Stimulated activated CD4-positive, alpha-beta T cell treated with anti-CD3 and anti-CD28 coated beads, Interleukin-1b, Interleukin-23, amount 100 ng/mL, for 1 hour (primary cell): ENCODE data around the gene GLP2R.
"Not testable (repeated sequence)": the region's sequence is repeated elsewhere in the genome, so short reads cannot be mapped to it uniquely, and the experiment has no call there.

ENCODE experiments used
- DNase-seq, 2 donors: peaks; one replicate each; pipeline ENCODE4 v3.0.0-alpha.2; 2020; ENCODE audit warnings: low read depth in 2 of 2

GLP2R gene, protein sequence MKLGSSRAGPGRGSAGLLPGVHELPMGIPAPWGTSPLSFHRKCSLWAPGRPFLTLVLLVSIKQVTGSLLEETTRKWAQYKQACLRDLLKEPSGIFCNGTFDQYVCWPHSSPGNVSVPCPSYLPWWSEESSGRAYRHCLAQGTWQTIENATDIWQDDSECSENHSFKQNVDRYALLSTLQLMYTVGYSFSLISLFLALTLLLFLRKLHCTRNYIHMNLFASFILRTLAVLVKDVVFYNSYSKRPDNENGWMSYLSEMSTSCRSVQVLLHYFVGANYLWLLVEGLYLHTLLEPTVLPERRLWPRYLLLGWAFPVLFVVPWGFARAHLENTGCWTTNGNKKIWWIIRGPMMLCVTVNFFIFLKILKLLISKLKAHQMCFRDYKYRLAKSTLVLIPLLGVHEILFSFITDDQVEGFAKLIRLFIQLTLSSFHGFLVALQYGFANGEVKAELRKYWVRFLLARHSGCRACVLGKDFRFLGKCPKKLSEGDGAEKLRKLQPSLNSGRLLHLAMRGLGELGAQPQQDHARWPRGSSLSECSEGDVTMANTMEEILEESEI

DNA sequence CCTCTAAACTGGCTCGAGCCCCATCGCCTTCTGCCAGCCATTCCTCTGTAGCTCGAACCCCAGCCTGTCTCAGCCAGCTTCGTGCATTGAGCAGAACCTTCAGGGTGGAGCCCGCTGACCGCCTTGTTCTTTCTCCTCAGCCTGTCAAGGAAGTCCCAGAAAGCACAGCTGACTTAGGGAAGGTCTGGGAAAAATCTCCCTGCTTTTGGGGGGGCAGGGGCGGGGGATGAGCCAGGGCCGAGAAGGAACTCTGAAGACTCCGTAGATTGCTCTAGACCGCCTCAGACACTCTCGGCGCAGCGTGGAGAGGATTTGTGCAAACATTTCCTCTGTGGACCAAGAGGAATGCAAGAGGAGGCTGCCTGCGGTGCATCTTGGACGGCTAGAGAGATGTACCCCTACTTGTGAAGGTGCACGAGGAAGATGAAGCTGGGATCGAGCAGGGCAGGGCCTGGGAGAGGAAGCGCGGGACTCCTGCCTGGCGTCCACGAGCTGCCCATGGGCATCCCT is at the start of gene GLP2R:
Gene GLP2R (plus strand): TSS at position 284 of the 510 bp plus-strand sequence. CDS start 140 bp downstream, at position 424.
- no peak for DNase-seq

DNA sequence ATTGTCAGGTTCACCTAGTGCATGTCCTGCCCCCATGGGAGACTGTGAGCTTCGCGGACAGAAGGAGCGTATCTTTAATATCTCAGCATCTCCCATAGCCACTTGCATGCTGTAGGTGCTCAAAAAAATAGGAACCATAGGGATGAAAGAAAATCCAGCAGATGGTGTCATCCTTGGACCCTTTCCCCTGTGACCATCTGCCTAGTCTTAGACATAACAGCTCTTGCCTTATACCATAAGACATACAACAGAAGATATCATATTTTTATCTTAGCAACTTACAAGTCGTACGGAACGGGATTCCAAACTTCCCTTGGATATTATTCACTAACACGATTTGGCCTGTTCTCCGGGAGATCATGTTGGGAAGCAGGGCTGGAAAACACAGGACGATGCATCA is 48.8 kb upstream of the GLP2R start:
- no peak for DNase-seq

DNA sequence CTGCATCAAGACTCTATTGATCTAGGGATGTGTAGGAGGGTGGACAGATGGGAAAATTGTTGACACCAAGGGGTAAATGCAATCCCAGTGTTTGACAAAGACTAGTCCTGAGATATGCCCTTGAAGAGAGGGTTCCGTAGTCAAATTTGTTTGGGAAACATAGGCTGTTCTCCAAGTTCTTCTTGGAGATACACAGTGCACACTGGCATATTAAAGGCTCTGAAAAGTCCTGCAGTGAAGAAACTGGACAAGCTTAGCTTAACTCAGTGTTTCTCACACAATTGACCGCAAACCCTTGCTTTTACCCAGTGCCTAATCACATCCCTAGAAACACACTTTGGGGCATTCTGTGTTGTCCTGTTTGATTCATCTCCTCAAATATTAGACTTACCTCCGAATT is 45.2 kb upstream of the GLP2R start:
- no peak for DNase-seq

DNA sequence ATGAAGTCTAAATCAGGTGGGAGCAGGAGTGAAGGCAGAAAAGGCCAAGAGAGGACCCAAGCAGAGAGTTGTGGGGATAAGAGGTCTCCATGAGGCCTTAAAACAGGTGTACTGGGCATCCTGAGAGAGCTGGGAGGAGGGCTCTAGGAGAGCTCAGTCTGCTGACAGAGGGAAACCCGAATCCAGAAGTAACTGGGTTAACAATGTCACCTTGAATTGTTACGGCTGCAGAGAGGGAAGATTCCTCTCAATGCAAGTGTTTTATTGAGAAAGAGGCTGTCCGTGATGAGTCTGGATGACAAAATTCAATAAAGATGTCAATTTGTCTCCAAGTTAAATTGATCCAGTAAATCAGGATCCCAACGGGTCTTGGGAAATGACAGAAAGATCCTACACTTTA is 42.7 kb upstream of the GLP2R start:
- DNase-seq = no peak

DNA sequence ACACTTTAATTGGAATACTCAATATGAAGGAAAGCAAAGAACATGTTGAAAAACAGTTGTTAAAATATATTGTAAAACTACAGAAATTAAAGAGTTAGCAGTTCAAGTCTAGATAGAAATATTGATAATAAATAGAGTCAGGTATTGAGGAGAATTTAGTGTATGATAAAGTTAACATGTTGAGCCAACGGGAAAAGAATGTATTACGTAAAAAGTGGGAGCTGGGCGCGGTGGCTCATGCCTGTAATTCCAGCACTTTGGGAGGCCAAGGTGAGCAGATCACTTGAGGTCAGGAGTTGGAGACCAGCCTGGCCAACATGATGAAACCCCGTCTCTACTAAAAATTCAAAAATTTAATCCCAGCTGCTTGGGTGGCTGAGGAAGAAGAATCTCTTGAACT is 42.3 kb upstream of the GLP2R start:
- not testable (repeated sequence) for DNase-seq

DNA sequence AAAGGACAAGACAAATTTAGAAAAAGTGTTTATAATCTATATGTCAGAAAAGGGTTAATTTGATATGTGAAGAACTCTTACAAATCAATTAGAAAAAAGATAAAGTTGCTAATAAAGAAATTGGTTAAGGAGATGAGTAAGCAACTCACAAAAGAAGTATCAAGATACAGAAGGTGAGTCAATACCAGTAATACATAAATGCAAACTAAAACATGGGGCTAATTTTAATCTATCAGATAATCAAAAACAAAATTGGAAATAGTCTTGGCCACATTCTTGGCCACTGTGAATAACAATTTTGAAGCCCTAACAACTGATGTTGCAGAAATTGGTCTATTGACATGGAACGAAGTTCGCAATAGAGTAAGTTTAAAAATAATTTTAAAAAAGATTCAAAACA is 41.2 kb upstream of the GLP2R start:
- DNase-seq = no peak

DNA sequence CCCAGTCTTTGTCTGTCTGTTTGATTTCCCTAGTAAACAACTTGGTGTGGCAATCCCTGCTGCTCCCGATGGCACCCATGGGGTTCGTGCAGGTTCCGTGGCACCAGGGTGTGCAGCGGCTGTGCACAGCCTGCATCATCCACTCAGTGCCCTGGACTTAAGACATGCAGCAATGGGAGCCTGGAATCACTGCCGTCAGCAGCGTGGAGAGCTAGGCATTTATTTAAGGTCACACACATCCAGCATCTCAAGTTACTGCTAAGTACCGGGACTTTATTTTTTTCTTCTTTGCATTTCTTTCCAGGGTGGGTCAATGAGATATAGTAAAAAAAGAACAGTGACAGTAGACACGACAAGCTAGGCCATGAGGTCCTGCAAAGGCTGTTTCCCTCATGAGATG is 37.1 kb upstream of the GLP2R start:
- DNase-seq = no peak

DNA sequence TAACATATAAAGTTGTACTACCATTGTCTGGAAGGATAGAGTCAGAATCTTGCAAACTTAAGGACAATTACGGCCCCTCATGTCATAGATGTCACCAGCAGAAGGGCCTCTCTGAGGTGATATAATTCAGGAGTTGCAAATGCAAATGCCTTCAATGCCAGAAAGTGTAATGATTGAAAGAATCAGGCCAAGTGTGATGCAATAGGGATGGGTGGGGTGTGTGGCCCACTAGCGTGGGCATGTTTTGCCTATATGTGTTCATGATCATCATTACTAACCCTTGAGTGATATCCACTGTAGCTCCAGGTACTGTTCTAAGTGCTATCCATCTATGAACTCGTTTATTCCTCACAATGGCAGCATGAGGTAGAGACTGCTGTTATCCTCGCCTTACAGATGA is 35.4 kb upstream of the GLP2R start:
- DNase-seq = no peak

DNA sequence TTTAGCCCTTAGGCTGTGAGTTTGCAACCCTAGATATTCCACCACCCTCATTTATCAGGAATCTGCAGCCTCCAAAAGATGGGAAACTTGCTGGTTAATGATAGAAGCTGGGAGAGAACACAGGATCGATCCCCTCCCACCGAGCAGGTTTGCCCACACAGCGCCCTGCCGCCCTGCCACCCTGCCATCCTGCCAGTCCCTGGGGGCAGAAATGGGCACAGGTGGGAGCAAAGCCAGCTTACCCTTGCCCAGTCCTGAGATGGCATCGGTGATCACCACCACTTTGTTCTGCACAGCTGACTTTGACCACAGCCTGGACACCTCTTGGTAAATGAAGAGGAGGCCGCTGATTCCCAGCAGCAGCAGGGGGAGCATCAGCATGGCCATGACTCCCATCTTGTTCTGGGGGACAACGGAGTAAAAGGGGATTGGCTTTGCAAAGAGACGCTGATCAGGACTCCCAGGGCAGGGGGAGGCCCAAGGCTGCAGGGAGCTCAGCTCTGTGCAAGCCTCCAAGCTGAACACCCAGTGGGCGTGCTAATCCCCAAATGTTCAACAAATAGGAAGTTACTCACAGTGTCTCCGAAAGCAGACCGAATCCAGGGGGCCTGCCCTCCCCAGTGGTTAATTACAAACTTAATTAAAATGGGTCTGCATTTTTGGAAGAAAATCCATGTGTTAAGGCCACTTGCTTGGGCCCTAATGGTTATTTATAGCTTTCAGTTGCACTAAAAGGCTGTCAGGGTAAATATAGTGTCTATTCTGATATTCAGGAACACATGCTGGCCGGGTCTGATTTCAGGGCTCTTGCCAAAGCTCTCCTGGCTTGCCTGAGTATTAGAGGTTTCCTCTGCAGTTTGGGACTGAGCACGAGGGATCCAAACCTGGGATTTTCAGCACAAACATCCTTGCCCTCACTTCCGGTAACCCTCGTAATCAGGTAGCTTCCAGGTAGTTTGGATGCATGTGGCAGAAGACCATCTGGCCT is 34.5 kb upstream of the GLP2R start, which contains the start of gene DHRS7C:
Gene DHRS7C (minus strand): TSS at position 704 of the 988 bp plus-strand sequence. CDS start 308 bp downstream, at position 396.
- DNase-seq = no peak

DNA sequence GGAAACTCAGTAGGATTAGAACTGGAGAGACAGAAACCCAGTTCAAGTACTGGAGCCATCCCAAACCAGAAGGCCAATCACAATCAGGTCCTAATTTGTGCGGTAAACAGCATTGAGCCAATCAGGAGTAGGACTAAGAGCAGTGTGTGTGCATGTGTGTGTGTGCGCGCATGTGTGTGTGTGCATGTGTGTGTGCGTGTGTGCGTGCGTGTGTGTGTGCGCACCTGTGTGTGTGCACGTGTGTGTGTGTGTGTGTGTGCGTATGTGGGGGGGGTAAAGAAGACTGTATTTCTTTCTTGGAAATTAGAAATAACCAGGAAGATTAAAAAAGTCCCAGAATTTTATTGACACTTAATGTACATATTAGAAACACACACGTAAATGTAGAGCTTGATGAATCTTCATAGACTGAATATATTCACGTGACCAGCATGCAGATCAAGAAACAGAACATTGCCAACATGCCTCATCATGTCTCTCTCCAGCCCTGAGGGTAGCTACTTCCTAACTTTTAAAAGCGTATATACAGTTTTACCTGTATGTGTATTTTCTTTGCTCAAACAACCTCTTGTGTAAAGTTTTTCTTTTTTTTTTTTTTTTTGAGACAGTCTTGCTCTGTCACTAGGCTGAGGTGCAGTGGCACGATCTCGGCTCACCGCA is 33.4 kb upstream of the GLP2R start:
- no peak for DNase-seq

DNA sequence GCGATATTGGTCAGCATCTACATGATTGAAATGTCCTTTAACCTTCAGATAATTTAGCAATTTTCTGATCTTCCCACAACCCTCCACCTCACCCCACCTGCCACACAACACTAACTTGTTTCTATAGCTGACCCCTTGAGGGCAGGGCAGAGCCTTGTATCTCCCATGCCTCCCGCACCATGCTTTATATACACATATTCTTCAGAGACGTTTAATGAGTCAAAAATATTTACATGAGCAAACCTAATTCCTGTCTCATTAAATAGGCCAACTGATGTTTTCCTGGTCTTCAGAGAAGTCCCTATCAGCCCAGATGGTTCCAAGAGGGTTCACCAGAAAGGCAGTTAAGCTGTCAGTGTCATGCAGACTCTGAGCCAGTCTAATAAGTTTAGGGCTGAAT is 27.7 kb upstream of the GLP2R start:
- no peak for DNase-seq

DNA sequence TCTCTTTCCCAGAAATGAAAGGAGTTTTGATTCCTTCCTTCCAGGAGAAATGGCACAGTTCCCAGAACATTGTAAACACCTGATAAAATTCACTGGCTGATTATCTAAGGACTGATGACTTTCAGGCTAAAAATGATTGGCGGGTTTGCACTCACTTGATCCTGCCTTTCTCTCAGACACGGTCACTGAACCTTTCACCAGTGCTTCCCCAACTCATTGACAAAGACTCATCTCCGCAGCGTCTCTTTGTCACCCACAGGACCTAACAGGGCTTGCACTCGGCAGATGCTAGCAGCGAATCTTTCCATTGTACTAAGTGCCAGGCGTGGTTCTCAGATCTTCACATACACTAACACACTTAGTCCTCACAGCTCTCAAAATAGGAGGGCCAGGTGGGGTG is 27.0 kb upstream of the GLP2R start:
- DNase-seq = no peak

DNA sequence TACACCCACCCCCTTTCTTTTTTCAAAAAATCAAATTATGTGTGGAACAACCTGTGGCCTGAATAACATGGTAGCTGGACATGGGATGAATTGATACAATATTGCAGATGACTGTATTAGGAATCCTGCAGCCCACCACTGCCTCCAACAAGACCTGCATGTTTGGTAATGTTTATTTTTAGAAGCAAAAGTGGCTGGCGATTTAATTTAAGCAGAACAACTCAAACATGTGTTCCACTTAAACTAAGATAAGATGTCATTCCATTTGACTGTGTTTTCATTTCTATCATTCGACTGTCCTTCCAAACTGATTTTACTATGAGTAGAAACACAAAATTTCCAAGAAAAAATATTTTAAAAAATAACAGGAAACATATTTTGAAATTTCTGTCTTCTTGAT is 24.2 kb upstream of the GLP2R start:
- no peak for DNase-seq

DNA sequence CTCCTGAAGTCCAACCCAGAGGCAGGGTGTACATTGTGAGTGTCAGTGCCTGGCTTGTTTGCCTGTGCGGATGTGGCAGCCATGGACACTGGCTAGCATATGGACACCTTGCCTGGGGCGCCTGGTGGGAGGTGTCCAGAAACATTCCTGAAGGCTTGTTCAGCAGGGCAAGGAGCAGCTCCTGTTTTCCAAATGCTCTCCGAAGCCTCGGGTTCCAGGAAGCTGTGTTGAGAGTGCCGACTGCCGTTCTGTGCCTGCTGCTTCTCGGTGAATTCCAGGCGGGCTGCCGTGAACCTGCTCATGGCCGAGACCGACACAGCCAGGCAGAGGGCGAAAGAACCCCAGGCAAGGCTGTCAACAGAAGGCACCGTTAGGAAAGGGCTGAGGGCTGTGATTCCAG is 23.4 kb upstream of the GLP2R start:
- no peak for DNase-seq

DNA sequence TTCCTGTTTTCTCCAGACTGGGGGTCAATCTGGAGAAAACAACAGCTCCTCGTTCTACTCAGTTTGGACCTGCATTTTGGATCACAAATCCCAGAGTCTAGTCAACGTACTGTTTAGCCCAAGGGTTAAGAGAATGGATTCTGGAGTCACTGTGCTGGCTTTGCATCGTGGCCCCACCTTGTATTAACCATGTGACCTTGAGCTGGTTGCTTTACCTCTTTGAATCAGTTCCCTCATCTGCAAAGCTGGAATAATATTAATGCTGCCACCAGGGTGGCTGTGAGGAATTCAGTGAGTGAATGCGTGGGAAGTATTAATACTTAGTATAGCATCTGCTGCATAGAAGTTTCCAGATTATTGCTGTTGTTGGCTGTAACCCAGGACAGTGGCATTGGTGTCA is 23.0 kb upstream of the GLP2R start:
- no peak for DNase-seq

DNA sequence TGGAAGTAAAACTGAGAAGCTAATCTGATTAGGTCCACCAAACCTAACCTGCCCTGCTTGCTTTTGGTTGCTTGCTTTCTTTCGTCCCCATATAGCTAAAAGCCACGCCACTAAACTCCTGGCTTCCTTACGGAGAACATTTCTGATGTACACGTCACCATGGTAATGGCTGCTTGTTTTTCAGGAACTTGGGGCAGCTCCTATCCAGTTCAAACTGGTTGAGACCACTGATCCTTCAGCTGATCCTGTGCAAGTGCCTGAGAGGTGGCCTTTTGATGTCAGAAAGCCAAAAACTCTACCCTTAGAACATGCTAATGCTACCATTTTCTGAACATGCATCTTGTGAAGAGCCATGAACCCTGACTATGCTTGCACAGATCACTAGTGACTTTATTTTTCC is 20.0 kb upstream of the GLP2R start:
- DNase-seq = no peak

DNA sequence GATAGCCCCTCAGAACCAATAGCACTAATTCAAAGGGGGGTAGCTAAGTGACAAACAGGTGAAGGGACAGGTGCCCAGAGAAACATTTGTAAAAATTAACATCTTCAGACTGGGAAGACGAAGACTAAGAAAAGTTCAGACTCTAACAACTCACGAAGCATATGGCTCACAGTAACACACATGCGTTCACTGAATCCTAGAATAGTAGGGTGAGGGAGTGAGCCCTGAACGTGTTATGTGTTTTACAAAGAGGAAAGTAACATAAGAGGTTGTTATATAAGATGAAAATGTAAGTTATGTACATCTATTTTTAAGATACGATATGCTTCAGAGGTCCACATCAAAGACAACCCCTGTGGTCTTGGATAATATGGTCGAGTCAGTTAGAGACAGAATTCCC is 19.0 kb upstream of the GLP2R start:
- no peak for DNase-seq

DNA sequence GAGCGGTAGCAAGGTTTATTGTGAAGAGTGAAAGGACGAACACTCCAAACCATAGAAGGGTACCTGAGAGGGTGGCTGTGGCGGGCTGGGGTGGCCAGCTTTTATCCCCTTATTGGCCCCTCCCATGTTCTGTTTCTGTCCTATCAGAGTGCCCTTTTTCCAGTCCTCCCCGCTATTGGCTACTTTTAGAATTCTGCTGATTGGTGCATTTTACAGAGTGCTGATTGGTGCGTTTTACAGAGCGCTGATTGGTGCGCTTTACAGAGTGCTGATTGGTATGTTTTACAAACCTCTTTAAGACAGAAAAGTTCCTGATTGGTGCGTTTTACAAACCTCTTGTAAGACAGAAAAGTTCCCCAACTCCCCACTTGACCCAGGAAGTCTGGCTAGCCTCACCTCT is 16.3 kb upstream of the GLP2R start:
- DNase-seq = no peak

DNA sequence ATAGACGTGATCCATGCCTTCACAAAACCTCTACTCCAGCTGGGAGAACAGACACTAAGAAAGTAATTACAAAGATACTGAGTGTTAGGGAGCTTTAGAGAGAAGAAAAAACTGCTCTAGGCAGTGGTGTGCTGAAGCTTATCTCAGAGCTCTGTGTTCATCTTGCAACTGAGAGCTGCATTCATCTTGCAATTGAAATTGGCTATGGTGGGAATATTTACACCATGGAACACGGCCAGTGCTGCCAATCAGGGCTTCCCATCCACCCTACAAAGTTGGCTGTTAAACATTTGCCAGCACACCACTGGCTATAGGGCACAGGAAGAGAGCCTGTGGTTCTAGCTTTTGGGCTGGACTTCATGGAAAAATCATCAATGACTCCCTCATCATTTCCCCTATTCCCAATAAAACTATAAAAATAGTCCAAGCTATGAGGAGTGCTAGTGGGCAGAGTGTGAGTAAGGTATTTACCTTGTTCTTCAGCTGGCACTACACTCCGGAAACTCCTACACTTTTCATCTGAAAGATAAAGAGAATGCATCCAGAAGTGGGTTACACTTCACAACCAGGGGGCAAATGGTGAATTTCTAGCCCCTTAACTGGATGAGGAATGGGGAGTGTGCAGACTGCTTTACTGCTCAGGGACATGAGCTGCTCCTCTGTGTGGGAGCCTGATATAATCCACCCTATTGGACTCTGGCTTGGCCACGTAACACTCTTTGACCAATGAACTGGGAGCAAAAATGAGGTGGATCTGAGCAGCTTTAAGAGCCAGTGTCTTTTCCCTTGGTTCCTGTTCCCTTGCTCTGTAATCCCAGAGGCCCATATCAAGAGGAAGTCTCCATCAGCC is 15.4 kb upstream of the GLP2R start:
- DNase-seq = no peak

DNA sequence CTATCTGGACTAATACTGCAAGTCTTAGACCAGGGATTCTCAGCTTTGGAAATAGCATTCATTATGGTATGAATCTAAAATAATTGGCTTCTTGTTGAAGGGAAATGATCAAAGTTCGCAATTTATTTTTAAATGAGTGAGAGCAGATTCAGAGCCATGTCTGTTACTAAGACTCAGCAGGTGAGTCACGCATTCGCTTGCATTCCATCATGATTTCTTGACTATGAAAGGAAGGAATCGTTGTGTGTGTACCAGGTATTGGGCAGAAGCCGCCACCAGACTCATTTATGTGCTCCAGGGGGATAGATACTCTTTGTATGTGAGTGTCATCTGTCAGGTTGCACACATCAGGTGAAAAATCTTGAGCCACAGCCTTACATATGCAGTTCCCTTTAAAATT is 14.6 kb upstream of the GLP2R start:
- no peak for DNase-seq

DNA sequence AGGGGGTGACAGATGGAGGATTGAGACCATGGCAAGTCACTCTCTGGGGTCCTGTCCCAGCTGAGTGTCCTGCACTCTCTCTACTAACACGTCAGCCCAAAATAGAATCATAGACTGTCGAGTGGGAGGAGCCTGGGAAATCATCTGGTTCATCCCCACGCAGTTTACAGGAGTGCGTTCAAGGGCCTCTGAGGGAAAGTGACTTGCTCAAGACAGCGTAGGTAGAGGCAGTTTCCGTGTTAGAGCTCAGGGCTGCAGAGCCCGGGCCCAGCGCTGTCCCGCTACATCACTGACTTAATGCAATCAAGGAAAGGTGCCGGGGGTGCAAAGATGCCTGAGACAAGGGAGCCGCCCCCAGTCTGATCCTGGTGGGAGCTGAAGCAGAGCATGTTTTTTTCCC is 14.2 kb upstream of the GLP2R start:
- no peak for DNase-seq
